Cardiac fibroblast (primary cell): ENCODE results near the gene BACH2.
A peak's percentile ranks its signal among the peaks of the same experiment; 100 is the strongest.
"Not testable (repeated sequence)": the region's sequence is repeated elsewhere in the genome, so short reads cannot be mapped to it uniquely, and the experiment has no call there.

Source experiments
- DNase-seq, 2 donors: peaks; one replicate each; pipeline versions ENCODE4 v3.0.0 to v3.0.0-alpha.2; 2010; ENCODE audit warnings: low read depth in 2 of 2
- H3K4me3 ChIP-seq, 2 donors: replicated peaks in 1 of 2; 1 replicate in 1 of 2; 2 replicates in 1 of 2; pipeline ENCODE4 v1.5.1; 2011; ENCODE audit warnings: low read depth in 2 of 2, low read length in 2 of 2, mild to moderate bottlenecking in 2 of 2, moderate library complexity in 1 of 2
- TF ChIP-seq, protein P1 (sequence below): IDR thresholded peaks from one replicate; pipeline ENCODE4 v1.5.1; 2011; ENCODE audit warnings: low read depth, mild to moderate bottlenecking, low read length, inconsistent platforms

Gene BACH2

DNA sequence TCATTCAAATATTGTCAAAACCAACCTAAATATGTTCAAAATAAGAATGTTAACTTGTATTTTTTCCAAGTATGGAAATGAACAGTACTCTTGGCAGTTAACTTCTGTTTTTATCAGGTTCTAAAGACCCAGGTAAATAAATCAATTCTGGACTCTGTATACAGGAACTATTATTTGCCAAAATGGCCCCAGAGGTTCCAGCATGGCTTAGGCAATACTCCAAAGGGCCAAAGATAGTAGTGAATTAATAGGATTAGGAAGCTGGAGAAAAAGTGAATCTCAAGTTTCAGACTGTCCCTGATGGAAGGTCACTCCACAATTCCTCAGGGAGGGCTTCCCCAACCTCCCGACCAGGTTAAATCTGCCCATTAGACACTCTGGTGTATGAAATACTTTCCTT is 6.7 kb downstream of the BACH2 start:
- TF ChIP-seq, protein P1, sequence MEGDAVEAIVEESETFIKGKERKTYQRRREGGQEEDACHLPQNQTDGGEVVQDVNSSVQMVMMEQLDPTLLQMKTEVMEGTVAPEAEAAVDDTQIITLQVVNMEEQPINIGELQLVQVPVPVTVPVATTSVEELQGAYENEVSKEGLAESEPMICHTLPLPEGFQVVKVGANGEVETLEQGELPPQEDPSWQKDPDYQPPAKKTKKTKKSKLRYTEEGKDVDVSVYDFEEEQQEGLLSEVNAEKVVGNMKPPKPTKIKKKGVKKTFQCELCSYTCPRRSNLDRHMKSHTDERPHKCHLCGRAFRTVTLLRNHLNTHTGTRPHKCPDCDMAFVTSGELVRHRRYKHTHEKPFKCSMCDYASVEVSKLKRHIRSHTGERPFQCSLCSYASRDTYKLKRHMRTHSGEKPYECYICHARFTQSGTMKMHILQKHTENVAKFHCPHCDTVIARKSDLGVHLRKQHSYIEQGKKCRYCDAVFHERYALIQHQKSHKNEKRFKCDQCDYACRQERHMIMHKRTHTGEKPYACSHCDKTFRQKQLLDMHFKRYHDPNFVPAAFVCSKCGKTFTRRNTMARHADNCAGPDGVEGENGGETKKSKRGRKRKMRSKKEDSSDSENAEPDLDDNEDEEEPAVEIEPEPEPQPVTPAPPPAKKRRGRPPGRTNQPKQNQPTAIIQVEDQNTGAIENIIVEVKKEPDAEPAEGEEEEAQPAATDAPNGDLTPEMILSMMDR = no peak
- H3K4me3 ChIP-seq = no peak overlapping the region
- no peak for DNase-seq

GRCh38 chr6:90288404-90288803 is 8.2 kb downstream of the BACH2 start:
- TF ChIP-seq, protein P1 = no peak
- DNase-seq = no peak
- H3K4me3 ChIP-seq = no peak overlapping the region

DNA sequence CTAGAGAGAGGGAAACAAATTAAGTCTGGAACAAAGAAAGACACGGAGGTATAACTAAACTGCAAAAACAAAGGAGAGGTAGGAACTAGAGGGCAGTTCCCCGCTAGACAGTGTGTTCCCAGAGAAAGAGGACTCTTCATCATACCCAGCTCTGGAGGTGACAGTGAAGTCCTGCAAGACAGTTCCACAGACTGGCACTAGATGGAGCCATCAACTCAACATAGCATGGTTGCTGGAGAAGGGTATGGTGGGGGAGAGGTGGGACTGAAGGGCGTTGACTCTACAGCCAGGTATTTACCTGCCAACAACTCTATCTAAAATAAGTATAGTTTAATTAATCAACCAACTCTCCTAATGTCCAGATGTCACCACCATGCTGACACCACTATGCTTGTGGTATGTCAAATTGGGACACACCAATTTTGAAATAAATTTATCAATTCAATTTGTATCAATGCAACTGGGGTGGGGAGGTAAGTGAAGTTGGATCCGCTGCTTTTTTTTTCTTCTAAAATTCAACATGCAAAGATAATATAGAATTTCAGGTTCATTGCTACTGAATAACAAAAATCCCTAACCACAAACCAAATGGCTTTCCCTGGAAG is 9.7 kb downstream of the BACH2 start:
- TF ChIP-seq, protein P1 = peak; percentile 88
- H3K4me3 ChIP-seq = no peak overlapping the region
- peak; percentile 38 to 58 for DNase-seq

- peak; percentile 83 to 85 for DNase-seq
- TF ChIP-seq, protein P1 = no peak
- no peak overlapping the region for H3K4me3 ChIP-seq
Observed at GRCh38 chr6:90285611-90286381, 10.8 kb downstream of the BACH2 start.

DNA sequence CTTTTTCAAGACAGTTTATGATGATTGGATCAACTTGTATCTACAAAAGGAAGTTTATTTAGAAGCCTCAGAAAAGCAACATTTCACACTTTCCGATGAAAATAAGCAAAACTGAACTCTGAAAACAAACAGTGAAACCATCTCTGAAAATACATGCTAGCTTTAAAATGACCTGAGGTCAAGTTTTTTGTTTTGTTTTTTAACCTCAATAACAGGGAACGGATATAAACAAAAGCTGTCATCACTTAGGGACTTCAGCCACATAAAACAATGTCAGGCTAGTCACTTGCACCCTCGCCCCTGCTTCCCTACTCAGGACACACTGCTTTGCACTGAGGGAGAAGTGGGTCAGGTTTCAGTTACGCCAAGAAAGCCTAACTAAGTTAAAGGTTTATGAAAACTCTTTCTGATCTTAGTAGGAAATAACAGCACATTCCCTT is 11.6 kb downstream of the BACH2 start:
- DNase-seq = peak in 1 of 2 donors; percentile 19
- H3K4me3 ChIP-seq = no peak overlapping the region
- TF ChIP-seq, protein P1 = no peak

- TF ChIP-seq, protein P1 = peak; percentile 28
- DNase-seq = peak; percentile 77 to 87
- H3K4me3 ChIP-seq = peak overlapping the region in 1 of 2 donors; percentile 5
Observed at GRCh38 chr6:90284236-90285041, 12.2 kb downstream of the BACH2 start.

DNA sequence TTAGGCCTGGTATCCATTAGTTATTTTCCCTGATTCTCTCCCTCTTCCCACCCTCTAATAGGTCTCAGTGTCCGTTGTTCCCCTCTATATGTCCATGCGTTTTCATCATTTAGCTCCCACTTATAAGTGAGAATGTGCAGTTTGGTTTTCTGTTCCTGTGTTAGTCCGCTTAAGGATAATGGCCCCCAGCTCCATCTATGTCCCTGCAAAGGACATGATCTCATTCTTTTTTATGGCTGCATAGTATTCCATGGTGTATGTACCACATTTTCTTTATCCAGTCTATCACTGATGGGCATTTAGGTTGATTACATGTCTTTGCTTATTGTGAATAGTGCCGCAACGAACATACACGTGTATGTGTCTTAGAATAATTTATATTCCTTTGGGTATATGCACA is 14.4 kb downstream of the BACH2 start:
- not testable (repeated sequence) for H3K4me3 ChIP-seq, DNase-seq
